GM12878 (cell line): ENCODE data around the gene GPC5. TPM values are rescaled to one million over a fixed set of nuclear protein-coding genes. Genes with fewer than 3 reads are reported as not detected.

Experiments
- ATAC-seq: fragments of 200-7000 bp; cut with Tn5 transposase; 3 replicates; pipeline ENCODE4 v1.9.1; 2020; ENCODE audit warnings: mild to moderate bottlenecking, moderate library complexity
- BruUV-seq: library from RNA; stranded (reverse); fragments of 400-500 nt; replicated peaks from 2 replicates; lab custom pipeline; 2021; lab: Mats Ljungman, UMichigan
- CTCF ChIA-PET: fragments of 300-600 bp; sonication (Branson Sonifier 250); formaldehyde crosslinking; extraction: SDS; loops from one replicate; lab custom pipeline; 2021; ENCODE audit warnings: inconsistent platforms; lab: Yijun Ruan, JAX
- POLR2A ChIA-PET: fragments of 350-600 bp; formaldehyde crosslinking; extraction: SDS; loops from one replicate; lab custom pipeline; 2021; ENCODE audit warnings: inconsistent platforms; lab: Charles Lee
- RAD21 ChIA-PET: fragments of 300-600 bp; sonication (Branson Sonifier 250); formaldehyde crosslinking; loops from one replicate; lab custom pipeline; 2023; ENCODE audit warnings: antibody characterized with exemption; ENCODE audit not compliant: unreplicated experiment; lab: Charles Lee
- SMC1A ChIA-PET: fragments of 300-600 bp; sonication (Branson Sonifier 250); formaldehyde crosslinking; loops from one replicate; lab custom pipeline; 2023; ENCODE audit not compliant: unreplicated experiment, uncharacterized antibody; lab: Charles Lee
- DNase-seq: peaks from one replicate; pipeline ENCODE4 v3.0.0-alpha.2; 2011; ENCODE audit warnings: low read depth, low spot score
- FAIRE-seq: peaks from 3 replicates; lab custom pipeline; 2011; peaks lifted over from hg19 to GRCh38; lab: Jason Lieb, UNC
- H2AFZ ChIP-seq: 2 replicates; pipeline ENCODE4 v1.6.0; 2011; ENCODE audit warnings: low read depth, low read length, control low read depth; ENCODE audit not compliant: control insufficient read depth
- H3K27ac ChIP-seq: 2 replicates; pipeline ENCODE4 v1.5.1; 2011; ENCODE audit warnings: control low read depth; ENCODE audit not compliant: control insufficient read depth, insufficient read depth
- H3K27me3 ChIP-seq, 2 experiments: replicated peaks in 1 of 2; 2 replicates each; pipeline versions ENCODE4 v1.6.0 to v1.6.1; 2011; ENCODE audit warnings: low read length in 1 of 2; ENCODE audit not compliant: control insufficient read depth in 2 of 2, insufficient read depth in 2 of 2
- H3K36me3 ChIP-seq, 2 experiments: 2 replicates each; pipeline ENCODE4 v1.5.1; 2011; ENCODE audit warnings: low read length in 1 of 2; ENCODE audit not compliant: control insufficient read depth in 2 of 2, insufficient read depth in 2 of 2
- H3K4me1 ChIP-seq: 2 replicates; pipeline ENCODE4 v1.6.1; 2011; ENCODE audit warnings: mild to moderate bottlenecking, low read length, moderate library complexity, mixed read lengths; ENCODE audit not compliant: control insufficient read depth, insufficient read depth
- H3K4me2 ChIP-seq: 2 replicates; pipeline ENCODE4 v1.6.0; 2011; ENCODE audit warnings: control low read depth; ENCODE audit not compliant: control insufficient read depth, insufficient read depth
- H3K4me3 ChIP-seq: fragments of 200-600 bp; sonication (generic); 2 replicates; pipeline ENCODE4 v1.5.1; 2016
- H3K79me2 ChIP-seq: 2 replicates; pipeline ENCODE4 v1.6.0; 2011; ENCODE audit warnings: low read length; ENCODE audit not compliant: control insufficient read depth, insufficient read depth
- H3K9ac ChIP-seq: 2 replicates; pipeline ENCODE4 v1.8.0; 2011; ENCODE audit warnings: low read length, control low read depth, mixed read lengths; ENCODE audit not compliant: control insufficient read depth, insufficient read depth
- H3K9me3 ChIP-seq: replicated peaks from 3 replicates; pipeline ENCODE4 v1.5.1; 2011; ENCODE audit warnings: mild to moderate bottlenecking, low read length; ENCODE audit not compliant: control insufficient read depth, insufficient read depth
- H4K20me1 ChIP-seq: 2 replicates; pipeline ENCODE4 v1.6.0; 2011; ENCODE audit not compliant: control insufficient read depth, insufficient read depth
- BMI1 ChIP-seq: fragments of 450-650 bp; IDR thresholded peaks from 2 replicates; pipeline ENCODE4 v1.6.1; 2016; ENCODE audit warnings: mild to moderate bottlenecking, moderate library complexity, borderline replicate concordance
- CREB1 ChIP-seq: IDR thresholded peaks from 2 replicates; pipeline ENCODE4 v1.6.1; 2012; ENCODE audit warnings: low read depth, mild to moderate bottlenecking, inconsistent platforms
- EGR1 ChIP-seq, 2 experiments: IDR thresholded peaks; 1 replicate in 1 of 2; 2 replicates in 1 of 2; pipeline ENCODE4 v1.6.1; 2011 to 2012; ENCODE audit warnings: low read depth in 2 of 2, low read length in 2 of 2, borderline replicate concordance in 1 of 2, mild to moderate bottlenecking in 1 of 2, moderate library complexity in 1 of 2
- JUND ChIP-seq: IDR thresholded peaks from 2 replicates; pipeline ENCODE4 v1.6.1; 2012; ENCODE audit warnings: low read depth, mild to moderate bottlenecking, low read length, improper control_type of control experiment, moderate library complexity
- MTA2 ChIP-seq: fragments of 450-650 bp; IDR thresholded peaks from 2 replicates; pipeline ENCODE4 v1.6.1; 2016; ENCODE audit warnings: low read depth, mild to moderate bottlenecking, moderate library complexity
- PAX5 ChIP-seq: IDR thresholded peaks from 2 replicates; pipeline ENCODE4 v1.6.1; 2011; ENCODE audit warnings: low read depth, low read length, borderline replicate concordance
- POLR2AphosphoS5 ChIP-seq: IDR thresholded peaks from 2 replicates; pipeline ENCODE4 v1.6.1; 2011; ENCODE audit warnings: mild to moderate bottlenecking, low read length, inconsistent platforms
- RCOR1 ChIP-seq: conservative IDR thresholded peaks from 2 replicates; pipeline ENCODE4 v1.6.1; 2012; ENCODE audit warnings: low read depth, low read length, improper control_type of control experiment
- RELA ChIP-seq: fragments of 450-650 bp; IDR thresholded peaks from 2 replicates; pipeline ENCODE4 v1.8.0; 2014; ENCODE audit warnings: borderline replicate concordance; ENCODE audit not compliant: partially characterized antibody
- RFX5 ChIP-seq: IDR thresholded peaks from 2 replicates; pipeline ENCODE4 v1.6.1; 2011; ENCODE audit warnings: low read depth, low read length, improper control_type of control experiment
- USF2 ChIP-seq: IDR thresholded peaks from 2 replicates; pipeline ENCODE4 v1.6.1; 2011; ENCODE audit warnings: low read depth, low read length, improper control_type of control experiment, borderline replicate concordance
- WGBS: methylation state at CpG from one replicate; pipeline ENCODE4 v1.1.6; 2016; ENCODE audit warnings: low lambda C conversion rate; ENCODE audit not compliant: insufficient replicate concordance, insufficient coverage; ENCODE audit errors: missing lambda C conversion rate; 5-methylcytosine and 5-hydroxymethylcytosine counted together
- in situ Hi-C: fragments of 300-500 bp; cut with MboI; formaldehyde crosslinking; loops from 9 replicates; pipeline ENCODE4 v1.14.3; 2018; ENCODE audit warnings: mixed read lengths
- intact Hi-C: fragments of 100-400 bp; cut with micrococcal nuclease; formaldehyde crosslinking; loops from one replicate; pipeline ENCODE4 v1.14.2; 2022; ENCODE audit not compliant: unreplicated experiment
- polyA plus RNA-seq, 11 experiments: library from polyadenylated mRNA; depleted of rRNA in 4 of 11; unstranded in 6 of 11; stranded (reverse) in 5 of 11; fragments of >200 nt; fragmentation: Nextera tagmentation in 4 of 11; fragmentation: Illumina TruSeq in 1 of 11; extraction: Ambion mirVana in 4 of 11; extraction: Trizol in 1 of 11; gene quantifications; 1 replicate in 1 of 11; 2 replicates in 10 of 11; pipeline versions ENCODE4 v1.2.1 to v1.2.3, GENCODE V29; 2011 to 2016; ENCODE audit warnings: inconsistent platforms in 2 of 11, missing spikeins in 2 of 11, low read depth in 1 of 11
- total RNA-seq, 4 experiments: library from RNA; depleted of rRNA in 3 of 4; stranded (reverse); fragments of >200 nt in 3 of 4; fragmentation: Illumina TruSeq in 1 of 4; extraction: Trizol in 1 of 4; gene quantifications; 2 replicates each; pipeline versions ENCODE4 v1.2.1 to v1.2.3, GENCODE V29; 2013 to 2021

The GPC5 gene
- total and polyA plus RNA-seq, 10 of the 15 experiments (the other 5 are each of a cell fraction or from before 2014, with no cell fraction given), result 0.05 to 0.87 (median 0.44) TPM; not detected in 1

GRCh38 chr13:92670096-92670495, 1271.7 kb downstream of the GPC5 start:
- Histone ChIP-seq H2AFZ (no peak overlapping the region), H3K4me1 (no peaks in the 10 kb centered on the region), H4K20me1 (no peaks in the 10 kb centered on the region), H3K9ac (no peak overlapping the region), H3K27ac (no peak overlapping the region), H3K27me3 (no peaks in the 10 kb centered on the region), H3K79me2 (no peaks in the 10 kb centered on the region), H3K4me3 (no peak overlapping the region), H3K4me2 (no peak overlapping the region), H3K9me3 (no peaks in the 10 kb centered on the region), H3K36me3 (no peaks in the 10 kb centered on the region)
- intact Hi-C loops (no loop called here), in situ Hi-C loops (no loop called here)
- WGBS, result 25% methylated on average over 2 of the region's 2 CpGs
- no TSS peak for BruUV-seq
- ATAC-seq (no peak), FAIRE-seq (no peak), DNase-seq (no peak)
- RAD21 ChIA-PET, result no interaction called here
- POLR2A ChIA-PET, result no interaction called here
- SMC1A ChIA-PET, result no interaction called here
- CTCF ChIA-PET, result no interaction called here
- TF ChIP-seq PAX5, result no peak
- no peak for TF ChIP-seq RCOR1
- no peak for TF ChIP-seq RELA
- TF ChIP-seq CREB1, result no peak
- TF ChIP-seq BMI1, result no peak
- TF ChIP-seq MTA2, result no peak
- no peak for TF ChIP-seq POLR2AphosphoS5
- TF ChIP-seq EGR1 (IDR thresholded peaks at IDR 0.05; ENCODE audit: borderline replicate concordance in 1 of 2, low read depth in 2 of 2, low read length in 2 of 2), result no peak
- no peak for TF ChIP-seq RFX5
- no peak for TF ChIP-seq JUND
- no peak for TF ChIP-seq USF2
